HEK293T (cell line): ENCODE measurements around the gene PHLPP1.

Experiments used
- CTCF ChIA-PET: fragments of 350-600 bp; formaldehyde crosslinking; extraction: SDS; loops from one replicate; lab custom pipeline; 2021; ENCODE audit warnings: antibody characterized with exemption, inconsistent platforms; lab: Yijun Ruan, JAX
- POLR2A ChIA-PET: fragments of 350-600 bp; formaldehyde crosslinking; extraction: SDS; loops from one replicate; lab custom pipeline; 2020; ENCODE audit warnings: antibody characterized with exemption, inconsistent platforms; lab: Yijun Ruan, JAX
- DNase-seq: peaks from one replicate; pipeline ENCODE4 v3.0.0; 2012; ENCODE audit warnings: mixed read lengths; ENCODE audit errors: extremely low spot score
- ARNT ChIP-seq: fragments of 450-650 bp; IDR thresholded peaks from 2 replicates; pipeline ENCODE4 v1.6.1; 2017; ENCODE audit warnings: mild to moderate bottlenecking
- BHLHE40 ChIP-seq: fragments of 450-650 bp; IDR thresholded peaks from 2 replicates; pipeline ENCODE4 v1.6.1; 2016; ENCODE audit warnings: mild to moderate bottlenecking, moderate library complexity, borderline replicate concordance
- CTBP1 ChIP-seq: fragments of 450-650 bp; IDR thresholded peaks from 2 replicates; pipeline ENCODE4 v1.6.1; 2016; ENCODE audit warnings: borderline replicate concordance
- ELF4 ChIP-seq: fragments of 450-650 bp; IDR thresholded peaks from 2 replicates; pipeline ENCODE4 v1.6.1; 2017; ENCODE audit warnings: antibody characterized with exemption
- FOXA1 ChIP-seq: fragments of 450-650 bp; IDR thresholded peaks from 2 replicates; pipeline ENCODE4 v1.6.1; 2016; ENCODE audit warnings: mild to moderate bottlenecking
- FOXK2 ChIP-seq: fragments of 450-650 bp; IDR thresholded peaks from 2 replicates; pipeline ENCODE4 v1.6.1; 2016; ENCODE audit warnings: mild to moderate bottlenecking
- FOXM1 ChIP-seq: fragments of 450-650 bp; IDR thresholded peaks from 2 replicates; pipeline ENCODE4 v1.6.1; 2017; ENCODE audit warnings: mild to moderate bottlenecking, borderline replicate concordance
- HDGF ChIP-seq: fragments of 450-650 bp; IDR thresholded peaks from 2 replicates; pipeline ENCODE4 v1.6.1; 2017; ENCODE audit warnings: antibody characterized with exemption, borderline replicate concordance
- L3MBTL2 ChIP-seq: fragments of 450-650 bp; conservative IDR thresholded peaks from 2 replicates; pipeline ENCODE4 v1.6.1; 2016; ENCODE audit warnings: mild to moderate bottlenecking
- LEF1 ChIP-seq: fragments of 450-650 bp; IDR thresholded peaks from 2 replicates; pipeline ENCODE4 v1.6.1; 2017; ENCODE audit warnings: mild to moderate bottlenecking, borderline replicate concordance
- NFRKB ChIP-seq: fragments of 450-650 bp; IDR thresholded peaks from 2 replicates; pipeline ENCODE4 v1.6.1; 2016; ENCODE audit warnings: mild to moderate bottlenecking, moderate library complexity
- PKNOX1 ChIP-seq: fragments of 450-650 bp; IDR thresholded peaks from 2 replicates; pipeline ENCODE4 v1.6.1; 2016
- SP1 ChIP-seq: fragments of 450-650 bp; IDR thresholded peaks from 2 replicates; pipeline ENCODE4 v1.6.1; 2017
- SUZ12 ChIP-seq: fragments of 450-650 bp; IDR thresholded peaks from 2 replicates; pipeline ENCODE4 v1.6.1; 2016; ENCODE audit warnings: mild to moderate bottlenecking
- TARDBP ChIP-seq: fragments of 450-650 bp; IDR thresholded peaks from 2 replicates; pipeline ENCODE4 v1.6.1; 2016
- ZNF384 ChIP-seq: fragments of 450-650 bp; IDR thresholded peaks from 2 replicates; pipeline ENCODE4 v1.6.1; 2016

PHLPP1 gene

GRCh38 chr18:62839874-62840713, 124.8 kb downstream of the PHLPP1 start:
- ChIA-PET CTCF (no interaction called here), POLR2A (no interaction called here)
- DNase-seq, result no peak
- no peak for TF ChIP-seq TARDBP

- TF ChIP-seq FOXK2 (no peak), TARDBP (no peak), FOXA1 (no peak), CTBP1 (no peak), SUZ12 (no peak), NFRKB (no peak), ELF4 (no peak), FOXM1 (no peak), ARNT (no peak), PKNOX1 (no peak), L3MBTL2 (no peak), BHLHE40 (no peak), HDGF (no peak), ZNF384 (no peak), LEF1 (no peak)
- DNase-seq, result no peak
- ChIA-PET POLR2A (no interaction called here), CTCF (no interaction called here)
Measured at GRCh38 chr18:62841405-62841804, 126.1 kb downstream of the PHLPP1 start.

- no peak for DNase-seq
- POLR2A ChIA-PET, result no interaction called here
- no peak for TF ChIP-seq SP1
- no peak for TF ChIP-seq FOXA1
- TF ChIP-seq NFRKB, result no peak
- no peak for TF ChIP-seq ELF4
- TF ChIP-seq ARNT, result no peak
- no peak for TF ChIP-seq FOXK2
- TF ChIP-seq FOXM1, result no peak
- no peak for TF ChIP-seq PKNOX1
- no peak for TF ChIP-seq HDGF
- no peak for TF ChIP-seq TARDBP
- CTCF ChIA-PET, result no interaction called here
Measured at GRCh38 chr18:62842898-62843297, 127.6 kb downstream of the PHLPP1 start.

- DNase-seq, result no peak
- ChIA-PET POLR2A (no interaction called here), CTCF (interaction anchor here (0.6 kb wide), 2 partner anchors 40 to 181 kb away, joined by 3 read pairs; no protein-coding TSS in a partner anchor)
- TF ChIP-seq TARDBP, result no peak
- no peak for TF ChIP-seq ARNT
Measured at GRCh38 chr18:62844850-62845643, 129.7 kb downstream of the PHLPP1 start.

- TF ChIP-seq ELF4 (no peak), TARDBP (no peak), FOXK2 (no peak)
- POLR2A ChIA-PET, result no interaction called here
- DNase-seq, result no peak
- CTCF ChIA-PET, result interaction anchor here (0.6 kb wide), 2 partner anchors 50 to 135 kb away, joined by 3 to 4 read pairs; no protein-coding TSS in a partner anchor
Measured at GRCh38 chr18:62846313-62846712, 131.0 kb downstream of the PHLPP1 start.

- POLR2A ChIA-PET, result no interaction called here
- no peak for DNase-seq
- TF ChIP-seq L3MBTL2, result no peak
- no peak for TF ChIP-seq SUZ12
- TF ChIP-seq CTBP1, result no peak
- TF ChIP-seq FOXA1, result no peak
- TF ChIP-seq SP1, result no peak
- TF ChIP-seq FOXK2, result no peak
- TF ChIP-seq ELF4, result no peak
- TF ChIP-seq ZNF384, result no peak
- TF ChIP-seq FOXM1, result no peak
- no peak for TF ChIP-seq LEF1
- no peak for TF ChIP-seq TARDBP
- TF ChIP-seq ARNT, result no peak
- no peak for TF ChIP-seq HDGF
- no peak for TF ChIP-seq NFRKB
- no peak for TF ChIP-seq PKNOX1
- no peak for TF ChIP-seq BHLHE40
- CTCF ChIA-PET, result no interaction called here
Measured at GRCh38 chr18:62847081-62847480, 131.7 kb downstream of the PHLPP1 start.
